Muscle of arm (tissue), 12 donors: ENCODE results near the gene GADD45G. TPM values are rescaled to one million over a fixed set of nuclear protein-coding genes. Genes with fewer than 3 reads are reported as not detected.

Experiments used
- DNase-seq: peaks from one replicate; pipeline ENCODE4 v3.0.0-alpha.2; 2013
- polyA plus RNA-seq, 12 donors: library from polyadenylated mRNA; unstranded; fragments of 120-200 nt; gene quantifications; one replicate each; pipeline ENCODE4 v1.2.1, GENCODE V29; 2013; ENCODE audit not compliant: insufficient read length in 12 of 12

GADD45G gene
- polyA plus RNA-seq, 12 donors: 4.9 to 18.5 (median 7.5) TPM; not detected in 1

DNA sequence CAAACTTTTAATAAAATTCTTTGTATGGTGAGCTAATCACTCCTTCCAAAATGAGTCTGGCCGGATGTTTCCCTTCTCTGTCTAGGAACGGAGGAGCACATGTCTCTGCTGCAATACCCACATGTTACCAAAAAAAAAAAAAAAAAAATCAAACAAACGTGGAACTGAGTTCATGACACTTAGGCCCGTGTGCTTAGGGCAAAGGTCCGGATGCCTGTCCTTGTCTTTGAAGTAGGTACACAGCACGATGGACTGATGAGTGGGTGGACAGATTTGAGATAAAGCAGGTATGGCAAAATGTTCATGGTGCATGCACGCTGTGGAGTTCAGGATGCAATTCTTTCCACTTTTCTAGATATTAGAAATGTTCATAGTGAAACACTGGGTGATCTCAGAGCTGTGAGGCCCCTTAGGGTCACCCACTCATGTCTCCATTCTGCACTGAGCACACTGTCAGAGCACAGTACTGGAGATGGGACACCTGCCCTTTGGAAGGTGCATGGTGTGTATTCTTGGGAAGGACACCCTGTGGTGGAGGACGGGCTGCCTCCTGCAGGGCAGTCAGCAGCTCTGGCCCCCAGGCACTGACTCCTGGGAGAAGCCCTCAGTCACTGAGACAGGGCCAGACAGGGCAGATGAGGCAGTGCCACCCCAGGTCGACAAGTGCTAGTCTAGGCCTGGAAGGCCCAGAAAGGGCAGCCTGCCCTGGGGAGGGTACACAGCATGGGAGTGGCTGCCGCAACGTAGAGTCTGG, 43.6 kb downstream of the GADD45G start:
- DNase-seq: no peak

DNA sequence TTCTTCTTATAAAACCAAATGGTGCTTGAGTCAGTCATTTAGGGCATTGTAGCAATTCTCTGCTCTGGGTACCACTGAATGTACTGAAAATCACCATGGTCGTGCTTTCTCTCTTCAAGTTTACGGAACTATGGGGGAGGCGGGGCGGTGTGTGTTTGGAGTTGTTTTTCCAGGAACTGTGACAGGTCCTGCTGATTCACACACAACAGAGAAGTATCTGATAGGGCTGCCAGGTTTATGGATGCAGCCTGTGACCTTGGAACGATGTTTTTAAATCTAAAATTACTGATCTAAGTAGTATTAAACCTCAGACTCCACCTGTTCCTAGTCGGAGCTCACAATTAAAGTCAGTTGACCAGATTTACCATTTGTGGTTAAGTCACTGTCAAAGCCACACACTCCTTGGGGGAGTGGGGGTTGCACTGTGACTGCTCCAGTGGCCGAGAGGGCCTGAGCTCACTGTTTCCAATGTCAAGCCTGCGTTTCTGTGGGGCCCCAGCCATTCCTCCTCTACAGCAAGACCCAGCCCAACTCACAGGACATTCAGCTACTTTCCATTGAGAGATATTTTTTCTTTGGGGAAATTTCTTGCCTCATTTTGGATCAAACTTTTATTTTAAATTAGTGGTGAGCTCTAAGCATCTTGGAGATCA, 44.4 kb downstream of the GADD45G start:
- no peak for DNase-seq

DNA sequence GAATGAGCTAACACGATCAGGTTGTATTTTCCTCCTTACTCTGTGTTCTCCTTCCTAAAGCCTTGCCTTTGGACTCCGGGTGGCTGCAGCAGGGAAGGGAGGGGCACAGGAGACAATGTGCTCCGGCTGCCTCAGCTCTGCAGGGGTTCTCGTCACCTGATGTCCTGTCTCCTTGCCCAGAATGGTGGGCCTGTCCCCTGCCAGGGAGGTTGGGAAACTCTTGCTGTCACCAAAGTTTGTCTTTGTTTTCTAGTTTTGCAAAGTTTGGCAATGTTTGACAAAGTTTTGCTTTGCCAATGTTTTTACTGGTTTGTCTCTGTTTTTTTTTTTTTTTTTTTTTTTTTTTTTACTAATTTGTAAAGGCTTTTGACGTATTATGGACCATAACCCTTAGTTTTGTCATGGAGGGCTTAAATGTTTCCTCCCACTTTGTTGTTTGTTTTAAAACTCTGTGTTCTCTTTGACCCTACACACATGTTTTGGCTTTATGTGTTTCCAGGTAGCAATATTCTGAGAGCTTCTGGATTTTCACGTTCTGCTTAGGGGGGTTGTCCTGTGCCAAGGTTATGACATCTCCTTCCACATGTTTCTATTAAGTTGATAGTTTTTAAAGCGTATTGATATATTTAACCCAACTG, 49.3 kb downstream of the GADD45G start:
- DNase-seq: no peak

DNA sequence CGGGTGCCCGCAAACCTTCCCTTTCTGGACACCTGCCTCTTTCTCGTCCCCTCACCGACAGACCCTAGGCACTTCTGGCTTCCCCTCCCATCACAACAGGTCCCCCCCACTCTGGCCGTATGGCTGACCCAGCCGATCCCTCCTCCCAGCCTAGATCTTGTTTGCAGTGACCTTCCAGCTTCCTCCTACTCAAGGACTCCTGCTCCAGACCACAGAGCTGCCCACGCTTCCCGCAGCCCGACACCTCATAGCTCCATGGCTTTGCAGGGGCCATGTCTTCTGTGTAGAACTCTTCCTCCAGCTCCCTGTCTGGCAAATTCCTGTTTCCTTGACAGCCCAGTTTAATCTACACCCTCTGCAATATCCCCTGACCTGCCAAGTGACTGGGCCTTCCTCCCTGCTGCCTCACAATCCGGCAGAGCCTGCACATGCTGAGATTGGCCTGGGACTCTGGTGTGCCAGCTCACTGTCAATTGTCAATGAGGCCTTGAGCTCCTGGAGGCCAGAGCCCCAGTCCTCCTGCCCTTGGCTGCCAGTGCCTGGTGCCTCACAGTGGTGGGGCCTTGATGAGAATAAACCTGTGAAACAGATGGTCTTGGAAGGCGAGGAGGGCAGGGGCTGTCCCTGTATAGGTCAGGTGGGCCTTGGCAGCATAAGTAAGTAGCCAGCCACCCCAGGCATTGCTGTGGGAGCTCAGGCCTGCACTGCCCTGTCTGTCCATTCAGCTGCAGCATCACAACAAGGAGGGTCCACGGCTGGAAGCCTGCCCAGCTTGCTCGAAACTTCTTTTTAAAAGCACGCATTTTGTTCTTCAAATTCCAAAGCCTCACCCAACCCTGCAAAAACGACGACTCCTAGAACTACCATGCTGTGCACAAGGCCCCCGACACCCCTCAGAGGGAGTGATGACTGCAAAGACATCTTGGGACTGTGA, 50.5 kb downstream of the GADD45G start:
- no peak for DNase-seq

Other genes starting within 250 kb of the GADD45G start
- gene SEMA4D, start 106.9 kb upstream of the GADD45G start, polyA plus RNA-seq: 10 to 100 TPM in 11 of 12 donors, not detected in 1; 12.7 to 36.6 (median 23.6) TPM